ENCODE results near the gene USP28.

Gene USP28

DNA sequence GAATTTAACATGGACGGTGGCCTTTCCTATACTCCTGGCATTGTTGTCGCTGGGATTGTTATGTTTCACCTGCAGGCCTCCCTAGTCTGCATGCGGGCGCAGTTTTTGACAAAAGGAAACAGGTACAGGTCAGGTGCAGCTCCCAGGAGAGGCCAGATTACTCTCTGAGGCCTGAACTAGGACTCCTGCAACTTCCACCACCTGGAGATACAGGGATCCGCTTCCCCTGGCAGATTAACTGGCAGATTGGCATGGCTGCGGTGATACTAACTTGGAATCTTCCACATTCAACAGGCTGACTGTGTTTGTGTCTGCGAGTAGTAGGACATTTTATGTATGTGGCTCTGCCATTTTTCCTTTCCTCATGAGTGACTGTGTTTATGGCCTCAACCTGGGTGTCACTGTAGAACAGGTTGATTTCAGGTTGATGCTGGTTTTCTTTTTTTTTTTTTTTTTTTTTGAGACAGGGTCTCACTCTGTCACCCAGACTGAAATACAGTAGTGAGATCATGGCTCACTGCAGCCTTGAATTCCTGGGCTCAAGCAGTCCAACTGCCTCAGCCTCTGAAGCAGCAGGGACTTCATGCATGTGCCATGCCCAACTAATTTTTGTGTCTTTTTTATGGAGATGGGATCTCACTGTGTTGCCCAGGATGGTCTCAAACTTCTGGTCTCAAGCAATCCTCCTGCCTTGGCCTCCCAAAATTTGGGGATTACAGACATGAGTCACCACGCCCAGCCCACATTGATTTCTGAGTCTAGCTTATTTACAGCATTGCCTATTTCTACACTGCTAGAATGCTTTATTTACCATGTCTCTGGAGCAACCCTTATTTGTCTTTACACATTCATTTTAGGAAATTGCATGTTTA lies 1.7 kb upstream of the USP28 start:
- in situ Hi-C loops (cut with MboI; ENCODE audit: low sequenced_read_pairs), result no loop called here

DNA sequence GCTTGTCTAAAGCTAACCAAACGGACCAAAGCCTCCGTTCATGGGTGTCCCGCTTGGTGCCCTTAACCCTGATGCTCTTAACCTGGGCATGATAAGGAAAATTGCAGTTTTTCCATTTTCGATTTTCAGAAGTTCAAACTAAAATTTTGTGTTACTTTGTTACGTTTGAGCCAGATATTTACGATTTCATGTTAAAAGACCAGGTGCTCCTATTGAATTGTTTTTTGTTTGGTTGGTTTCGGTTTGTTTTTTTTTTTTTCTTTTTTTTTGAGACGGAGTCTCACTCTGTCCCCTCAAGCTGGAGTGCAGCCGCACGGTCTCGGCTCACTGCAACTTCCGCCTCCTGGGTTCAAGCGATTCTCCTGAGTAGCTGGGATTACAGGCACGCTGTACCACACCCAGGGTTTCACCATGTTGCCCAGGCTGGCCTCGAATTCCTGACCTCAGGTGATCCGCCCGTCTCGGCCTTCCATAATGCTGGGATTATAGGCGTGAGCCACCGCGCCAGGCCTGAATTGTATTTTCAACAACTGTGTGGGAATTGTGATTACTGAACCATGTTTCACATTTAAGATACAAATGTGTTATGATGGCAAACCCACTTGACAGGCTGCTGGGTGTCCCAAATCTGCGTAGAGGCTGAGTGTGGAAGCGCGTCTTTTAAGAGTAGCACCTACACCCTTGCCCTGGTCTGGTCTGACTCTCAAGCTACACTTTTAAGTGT lies 864 bp upstream of the USP28 start:
- in situ Hi-C loops (cut with MboI; ENCODE audit: low sequenced_read_pairs), result no loop called here

DNA sequence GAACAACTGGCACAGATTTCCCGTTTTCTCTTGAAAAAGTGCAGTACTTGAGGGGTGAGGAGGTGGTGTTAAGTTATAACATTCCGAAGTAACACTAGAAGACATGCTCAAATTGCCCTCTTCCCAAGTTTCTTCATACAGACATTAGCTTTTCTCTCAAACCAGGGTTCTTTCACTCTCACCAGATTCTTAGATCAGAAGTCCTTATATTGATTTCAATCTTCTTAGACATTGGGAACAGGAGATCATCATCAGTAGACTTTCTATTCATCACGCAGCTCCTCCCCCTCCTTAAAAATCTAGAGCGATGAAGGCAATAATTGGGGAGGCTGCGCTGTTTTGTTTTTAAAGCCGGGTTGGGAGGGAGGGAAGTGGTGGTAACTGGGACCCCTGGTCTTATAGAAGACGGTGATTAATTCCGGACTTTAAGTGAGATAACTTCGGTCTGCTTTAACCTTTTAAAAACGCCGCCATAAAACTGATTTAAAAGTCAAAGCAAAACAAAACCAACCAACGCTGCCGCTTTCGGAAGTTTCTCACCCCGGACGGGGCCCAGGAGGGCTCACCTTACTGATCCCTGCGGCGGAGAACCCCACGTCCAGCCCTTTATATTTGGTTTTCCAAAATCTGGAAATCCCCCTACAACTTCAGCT lies 665 bp downstream of the USP28 start:
- in situ Hi-C loops (cut with MboI; ENCODE audit: low sequenced_read_pairs), result no loop called here

DNA sequence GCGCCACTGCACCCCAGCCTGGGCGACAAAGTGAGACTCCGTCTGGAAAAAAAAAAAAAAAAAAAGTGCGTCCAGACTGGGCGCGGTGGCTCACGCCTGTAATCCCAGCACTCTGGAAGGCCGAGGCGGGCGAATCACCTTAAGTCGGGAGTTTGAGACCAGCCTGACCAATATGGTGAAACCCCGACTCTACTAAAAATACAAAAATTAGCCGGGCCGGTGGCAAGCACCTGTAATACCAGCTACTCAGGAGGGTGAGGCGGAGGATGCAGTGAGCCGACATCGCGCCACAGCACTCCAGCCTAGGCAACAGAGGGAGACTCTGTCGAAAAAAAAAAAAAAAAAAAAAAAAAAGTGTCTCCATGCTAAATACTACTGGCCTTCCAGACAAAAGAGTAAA lies 1.3 kb downstream of the USP28 start:
- in situ Hi-C loops (cut with MboI; ENCODE audit: low sequenced_read_pairs), result no loop called here

DNA sequence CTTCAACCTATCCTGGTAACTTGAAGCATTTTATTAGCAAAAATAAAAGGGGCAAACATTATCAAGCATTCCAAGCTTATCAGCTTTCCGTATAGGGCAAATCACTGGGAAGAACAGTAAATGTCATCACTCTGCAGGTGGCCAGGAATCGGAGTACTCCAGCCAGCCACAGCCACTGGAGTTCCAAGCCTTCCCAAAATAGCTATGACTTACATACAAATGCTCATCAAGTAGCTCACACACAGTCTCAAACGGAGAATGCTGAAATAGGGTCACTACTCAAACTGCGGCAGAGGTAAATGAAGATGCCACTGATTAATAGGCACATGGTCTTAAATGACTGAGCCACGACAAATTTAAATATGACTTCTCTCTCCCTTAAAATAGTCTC lies 2.1 kb downstream of the USP28 start:
- in situ Hi-C loops (cut with MboI; ENCODE audit: low sequenced_read_pairs), result no loop called here

DNA sequence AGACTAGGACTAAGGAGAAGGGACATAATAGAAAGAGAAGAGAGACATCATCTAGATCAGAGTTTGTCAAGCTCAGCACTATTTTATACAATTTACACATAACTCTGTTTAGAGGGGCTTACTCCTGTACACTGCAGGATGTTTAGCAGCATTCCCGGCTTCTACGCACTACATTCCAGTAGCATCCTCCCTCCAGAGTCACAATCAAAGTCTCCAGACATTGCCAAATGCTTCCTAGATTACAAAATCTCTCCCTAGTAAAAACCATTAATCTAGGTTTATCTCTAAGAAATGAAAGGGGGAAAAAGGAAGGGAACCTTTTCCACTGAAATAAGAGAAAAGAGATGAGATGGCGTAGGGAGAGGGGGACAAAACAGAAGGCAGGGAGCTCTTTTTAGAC lies 4.0 kb downstream of the USP28 start:
- in situ Hi-C loops (cut with MboI; ENCODE audit: low sequenced_read_pairs), result no loop called here

DNA sequence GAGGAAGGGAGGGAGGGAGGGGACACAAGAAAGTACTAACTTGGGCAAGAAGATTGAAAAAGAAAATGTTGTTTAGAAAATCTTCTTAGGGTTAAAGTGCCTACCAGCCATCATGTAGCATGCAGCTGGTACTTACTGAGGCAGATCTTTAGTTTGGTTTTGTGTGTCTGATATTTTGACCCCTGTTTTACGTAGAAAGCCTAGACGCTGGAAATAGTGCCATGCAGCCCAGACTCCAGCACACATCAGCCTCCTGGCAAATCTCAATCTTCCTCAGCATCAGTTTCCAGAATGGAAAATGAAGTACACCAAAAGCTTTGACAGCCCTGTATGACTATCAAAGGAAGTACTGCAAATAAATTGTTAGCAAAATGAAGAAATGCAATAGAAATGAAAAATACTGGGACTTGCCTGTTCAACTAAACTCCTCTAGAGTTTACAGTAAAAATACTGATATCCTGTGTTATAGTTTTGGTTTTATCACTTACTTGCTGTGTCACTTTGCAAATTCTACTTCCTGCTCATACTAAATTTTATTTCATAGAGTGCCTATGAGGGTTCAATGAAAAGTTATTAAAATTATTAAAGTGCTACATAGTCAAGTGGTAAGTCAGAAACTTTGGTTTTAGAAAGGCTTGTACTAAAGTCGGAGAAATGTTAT lies 7.4 kb downstream of the USP28 start:
- in situ Hi-C loops (cut with MboI; ENCODE audit: low sequenced_read_pairs), result no loop called here

DNA sequence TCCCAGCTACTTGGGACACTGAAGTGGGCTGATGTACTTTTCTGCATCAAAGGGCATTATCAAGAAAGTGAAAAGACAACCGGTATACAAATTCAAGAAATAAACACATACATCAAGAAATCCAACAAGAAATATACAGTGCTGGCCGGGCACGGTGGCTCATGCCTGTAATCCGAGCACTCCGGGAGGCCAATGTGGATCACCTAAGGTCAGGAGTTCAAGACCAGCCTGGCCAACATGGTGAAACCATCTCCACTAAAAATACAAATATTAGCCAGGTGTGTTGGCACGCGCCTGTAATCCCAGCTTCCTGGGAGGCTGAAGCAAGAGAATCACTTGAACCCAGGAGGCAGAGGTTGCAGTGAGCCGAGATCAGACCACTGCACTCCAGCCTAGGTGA lies 9.5 kb downstream of the USP28 start:
- in situ Hi-C loops (cut with MboI; ENCODE audit: low sequenced_read_pairs), result no loop called here

DNA sequence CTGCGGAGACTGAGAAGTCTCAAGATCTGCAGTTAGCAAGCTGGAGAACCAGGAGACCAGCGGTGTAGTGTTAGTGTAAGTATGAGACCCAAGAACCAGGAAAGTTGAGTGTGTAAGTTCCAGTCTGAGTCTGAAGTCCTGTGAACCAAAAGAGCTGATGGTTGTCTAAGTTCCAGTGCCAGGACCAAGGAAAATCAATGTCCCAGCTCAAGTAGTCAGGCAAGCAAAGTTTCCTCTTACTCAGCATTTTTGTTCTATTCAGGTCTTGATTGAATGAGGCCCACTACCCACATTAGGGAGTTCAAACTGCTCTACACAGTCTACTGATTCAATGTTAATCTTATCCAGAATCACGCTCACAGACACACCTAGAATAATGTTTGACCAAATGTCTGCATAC lies 11.0 kb downstream of the USP28 start:
- in situ Hi-C loops (cut with MboI; ENCODE audit: low sequenced_read_pairs), result no loop called here

DNA sequence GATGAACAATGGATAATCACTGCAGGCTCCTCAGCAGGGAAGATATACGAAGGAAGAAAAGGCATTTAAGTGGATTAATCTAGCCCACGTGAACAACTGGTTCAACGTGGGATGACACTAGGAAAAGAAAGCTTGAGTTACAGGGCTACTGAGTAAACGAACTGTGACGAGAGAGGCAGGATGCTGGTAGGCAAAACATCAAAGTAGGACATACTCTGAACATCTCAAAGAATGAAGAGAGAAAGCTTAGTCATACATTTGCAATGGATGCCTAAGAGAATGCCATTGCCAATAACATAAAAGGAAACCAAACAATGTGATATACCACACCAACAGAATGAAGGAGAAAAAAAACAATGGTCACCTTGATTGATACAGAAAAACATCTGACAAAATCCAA lies 12.9 kb downstream of the USP28 start:
- in situ Hi-C loops (cut with MboI; ENCODE audit: low sequenced_read_pairs), result no loop called here

DNA sequence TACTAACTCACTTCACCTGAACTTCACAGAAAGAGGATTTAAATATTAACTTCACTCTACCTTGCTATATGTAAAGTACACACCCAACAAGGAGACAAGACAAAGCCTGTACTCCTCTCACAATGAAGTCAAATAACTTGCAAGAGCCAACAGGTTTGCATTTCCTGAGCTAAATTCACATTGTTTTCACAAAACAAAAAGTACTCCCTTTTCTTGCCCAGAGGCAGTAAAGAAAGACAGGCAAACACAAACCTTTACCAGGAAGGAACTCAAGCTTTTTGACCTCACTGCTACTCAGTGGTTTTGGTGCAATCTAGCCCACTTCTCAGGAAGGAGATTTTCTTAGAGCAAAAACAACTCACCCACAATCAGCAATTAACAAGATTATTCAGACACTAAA lies 15.7 kb downstream of the USP28 start:
- in situ Hi-C loops (cut with MboI; ENCODE audit: low sequenced_read_pairs), result no loop called here

DNA sequence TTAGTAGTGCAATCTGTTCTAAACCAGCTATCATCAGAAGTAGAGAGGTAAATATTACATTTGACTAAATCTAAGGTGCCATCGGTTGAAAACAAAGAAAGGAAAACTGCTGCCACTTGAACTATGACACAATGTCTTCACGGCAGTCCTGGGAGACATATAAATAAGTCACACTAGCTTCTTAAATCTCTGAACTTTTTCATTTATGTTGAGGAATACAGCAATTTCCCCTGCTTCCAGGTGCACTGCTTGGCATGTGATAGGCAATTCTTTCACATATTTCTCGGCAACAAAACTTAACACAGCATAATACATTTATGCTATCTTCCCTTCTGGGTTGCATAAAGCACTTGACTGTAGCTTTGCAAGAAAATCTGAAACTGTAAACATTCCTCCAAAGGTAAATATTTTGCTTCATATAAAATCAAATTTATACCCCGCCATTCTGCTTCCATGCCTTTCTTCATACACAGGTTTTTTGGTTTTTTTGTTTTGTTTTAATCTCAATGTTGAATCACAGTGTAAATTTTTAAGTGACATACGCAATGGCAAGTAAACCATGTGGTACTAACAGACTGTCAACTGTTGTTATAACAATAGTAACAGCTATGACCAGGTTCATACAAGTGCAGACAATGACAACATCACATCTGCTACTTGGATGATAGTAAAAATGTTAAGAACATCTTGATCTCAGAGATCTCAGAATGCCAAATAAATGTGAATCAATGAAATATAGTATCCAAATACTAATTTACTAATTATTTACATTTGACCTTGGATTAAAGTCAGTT lies 18.2 kb downstream of the USP28 start:
- in situ Hi-C loops (cut with MboI; ENCODE audit: low sequenced_read_pairs), result no loop called here

DNA sequence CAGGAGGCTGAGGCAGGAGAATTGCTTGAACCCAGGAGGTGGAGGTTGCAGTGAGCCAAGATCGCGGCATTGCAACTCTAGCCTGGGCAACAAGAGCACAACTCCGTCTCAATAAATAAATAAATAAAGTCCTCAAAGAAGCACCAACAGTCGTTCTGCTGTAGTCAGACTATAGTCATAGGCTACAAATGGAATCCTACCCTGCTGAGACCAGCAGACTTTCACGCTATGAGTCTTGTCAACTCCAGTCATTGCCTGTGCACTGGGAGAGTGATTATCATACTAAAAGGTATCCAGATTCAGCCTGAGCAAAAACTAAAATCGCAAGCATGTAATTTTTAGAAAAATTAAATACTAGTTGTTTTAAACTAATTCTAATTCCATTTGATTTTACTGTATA lies 19.6 kb downstream of the USP28 start:
- in situ Hi-C loops (cut with MboI; ENCODE audit: low sequenced_read_pairs), result no loop called here

DNA sequence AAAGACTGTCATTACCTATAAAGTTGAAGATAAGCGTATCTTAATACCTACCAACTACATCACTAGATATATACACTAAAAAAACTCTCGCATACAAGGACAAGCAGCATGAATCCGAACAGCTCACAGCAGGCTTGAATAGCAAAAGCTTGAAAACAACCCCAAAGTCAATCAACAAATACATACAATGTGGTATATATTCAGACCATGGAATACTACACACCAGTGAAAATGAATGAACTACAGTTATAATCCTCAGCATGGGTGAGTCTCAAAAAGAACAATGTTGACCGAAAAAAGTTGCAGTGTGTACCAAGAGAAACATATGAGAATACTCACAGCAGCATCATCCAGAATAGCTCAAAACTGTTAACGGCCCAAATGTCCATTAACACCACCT lies 25.2 kb downstream of the USP28 start:
- in situ Hi-C loops (cut with MboI; ENCODE audit: low sequenced_read_pairs), result no loop called here

DNA sequence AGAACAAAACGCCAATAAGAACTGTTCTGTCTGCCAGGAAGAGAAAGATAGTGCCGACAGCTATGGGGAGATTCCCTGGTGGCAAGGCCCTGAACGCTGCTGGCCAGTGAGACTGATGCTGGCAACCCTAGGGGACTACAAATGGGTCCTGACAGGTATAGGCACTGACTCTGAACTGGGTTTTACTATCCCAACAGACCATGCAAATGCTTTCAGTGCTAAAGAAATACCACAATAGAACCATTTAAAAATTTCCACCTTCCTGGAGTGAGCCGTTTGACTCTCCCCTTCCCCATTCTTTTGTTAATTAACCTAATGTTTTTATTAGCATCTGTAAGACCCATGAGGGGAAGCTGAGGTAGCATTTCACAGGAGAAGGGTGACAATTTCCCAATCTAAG lies 25.7 kb downstream of the USP28 start:
- in situ Hi-C loops (cut with MboI; ENCODE audit: low sequenced_read_pairs), result no loop called here

DNA sequence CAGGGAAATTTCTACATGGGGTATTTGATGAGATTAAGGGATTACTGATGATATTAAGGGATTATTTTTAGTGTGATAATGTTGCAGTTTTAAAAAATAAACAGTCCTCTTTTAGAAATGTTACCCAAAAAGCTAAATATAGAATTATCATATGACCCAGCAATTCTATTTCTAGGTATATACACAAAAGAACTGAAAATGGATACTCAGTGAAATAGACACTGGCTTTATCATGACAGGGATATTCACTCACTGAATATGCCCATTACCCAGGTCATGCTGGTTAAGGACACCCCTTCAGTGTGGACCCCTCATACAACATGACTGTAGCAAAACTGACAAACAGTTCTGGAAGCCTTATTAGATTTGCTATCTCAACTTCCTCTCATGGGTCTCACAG lies 27.8 kb downstream of the USP28 start:
- in situ Hi-C loops (cut with MboI; ENCODE audit: low sequenced_read_pairs), result no loop called here

DNA sequence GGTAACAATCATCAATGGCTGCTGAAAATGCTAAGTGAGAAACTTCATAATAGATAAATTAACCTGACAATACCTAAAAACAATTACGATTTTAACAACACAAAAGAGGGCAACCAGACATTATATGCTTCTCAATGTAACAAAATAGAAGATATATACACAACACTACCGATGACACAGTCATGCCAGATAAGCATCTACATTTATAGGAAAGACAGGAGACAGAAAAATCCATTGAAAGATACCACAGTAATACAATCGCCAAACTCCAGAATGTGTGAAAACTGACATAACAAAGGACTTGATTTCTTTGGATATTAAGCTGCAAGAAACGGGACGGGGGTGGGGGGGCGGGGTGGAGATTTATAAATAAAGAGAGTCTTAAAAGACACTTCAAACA lies 28.3 kb downstream of the USP28 start:
- in situ Hi-C loops (cut with MboI; ENCODE audit: low sequenced_read_pairs), result no loop called here

DNA sequence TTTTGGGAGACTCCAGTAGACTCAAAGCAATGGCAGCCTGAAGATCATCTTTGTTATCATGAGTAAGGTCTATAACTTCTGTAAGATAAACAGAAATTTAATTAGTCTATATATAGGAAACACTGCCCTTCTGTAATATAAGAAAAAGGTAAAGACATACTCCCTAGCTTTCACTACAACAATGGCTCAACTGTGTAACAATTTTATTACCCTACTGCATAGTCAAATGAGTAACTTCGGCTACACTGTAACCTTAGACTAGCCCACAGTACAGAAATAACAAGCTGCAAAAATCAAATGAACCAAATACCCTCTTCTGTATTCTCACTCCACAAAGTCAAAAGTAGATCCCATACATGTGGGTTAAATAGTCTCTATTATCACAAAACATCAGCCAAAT lies 33.7 kb downstream of the USP28 start:
- in situ Hi-C loops (cut with MboI; ENCODE audit: low sequenced_read_pairs), result no loop called here

DNA sequence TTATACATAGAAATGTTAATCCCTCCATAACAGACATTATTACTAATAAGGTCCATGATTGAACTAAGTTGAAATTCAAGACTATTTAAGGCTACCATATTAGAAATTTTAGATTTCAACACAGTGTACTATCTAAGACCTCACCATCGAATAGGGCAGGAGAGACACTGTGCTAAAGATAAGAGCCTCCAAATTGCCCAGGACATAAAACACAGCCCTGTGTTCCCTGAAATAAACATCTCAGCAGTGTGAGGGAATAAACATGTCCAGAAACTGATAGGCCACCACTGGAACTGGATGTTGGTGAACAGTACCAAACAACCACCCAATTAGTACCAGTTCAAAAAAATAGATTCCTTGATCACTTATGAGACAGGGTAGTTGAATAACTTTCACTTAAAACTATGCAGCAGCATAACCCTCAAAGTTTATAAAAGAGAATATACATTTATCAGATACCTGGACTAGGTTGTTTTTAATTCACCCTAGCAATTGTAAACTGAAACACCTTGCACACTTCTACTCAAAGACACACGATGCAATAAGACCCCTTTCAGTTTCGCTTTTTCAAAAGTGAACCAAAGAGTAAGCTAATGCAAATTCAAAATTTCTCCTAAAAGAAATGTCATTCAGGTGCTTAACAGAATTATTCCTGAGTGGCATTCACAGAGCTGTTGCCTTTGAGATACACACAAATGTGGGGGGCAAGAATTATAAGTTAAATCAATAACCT lies 34.3 kb downstream of the USP28 start:
- in situ Hi-C loops (cut with MboI; ENCODE audit: low sequenced_read_pairs), result no loop called here

DNA sequence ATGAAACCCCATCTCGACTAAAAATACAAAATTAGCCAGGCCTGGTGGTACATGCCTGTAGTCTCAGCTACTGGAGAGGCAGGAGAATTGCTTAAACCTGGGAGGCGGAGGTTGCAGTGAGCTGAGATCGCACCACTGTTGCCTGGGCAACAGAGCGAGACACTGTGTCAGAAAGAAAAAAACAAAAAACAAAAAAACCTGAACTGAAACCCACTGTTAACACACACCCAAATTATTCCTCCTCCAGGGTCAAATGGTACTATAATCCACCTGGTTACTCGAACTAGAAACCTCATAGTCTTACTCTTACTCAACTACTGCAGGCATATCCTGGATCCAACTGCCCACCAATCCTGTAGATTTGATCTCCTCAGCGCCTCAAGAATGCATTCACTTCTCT lies 35.5 kb downstream of the USP28 start:
- in situ Hi-C loops (cut with MboI; ENCODE audit: low sequenced_read_pairs), result no loop called here
